MCF 10A (cell line): ENCODE data around the gene MYL3. TPM values are rescaled to one million over a fixed set of nuclear protein-coding genes. Genes with fewer than 3 reads are reported as not detected.
"Not testable (repeated sequence)": the region's sequence is repeated elsewhere in the genome, so short reads cannot be mapped to it uniquely, and the experiment has no call there.

Experiments
- BruUV-seq: library from RNA; stranded (reverse); fragments of 400-500 nt; replicated peaks from 2 replicates; lab custom pipeline; 2021; lab: Mats Ljungman, UMichigan
- CTCF ChIA-PET: fragments of 300-600 bp; sonication (Branson Sonifier 250); formaldehyde crosslinking; extraction: SDS; loops from one replicate; lab custom pipeline; 2021; ENCODE audit warnings: antibody characterized with exemption, inconsistent platforms; lab: Yijun Ruan, JAX
- POLR2A ChIA-PET: fragments of 300-600, 350-650 bp; sonication (Branson Sonifier 250); formaldehyde crosslinking; extraction: SDS; loops from one replicate; lab custom pipeline; 2020; ENCODE audit warnings: antibody characterized with exemption, inconsistent platforms; lab: Yijun Ruan, JAX
- DNase-seq: peaks from one replicate; pipeline ENCODE4 v3.0.0-alpha.2; 2018; ENCODE audit not compliant: unreplicated experiment
- H3K27ac Mint-ChIP-seq: one replicate; pipeline ENCODE4 v1.8.0; 2022; ENCODE audit warnings: mild to moderate bottlenecking, low read depth, mixed read lengths; ENCODE audit not compliant: unreplicated experiment
- H3K27me3 Mint-ChIP-seq: one replicate; pipeline ENCODE4 v1.8.0; 2022; ENCODE audit warnings: mixed read lengths; ENCODE audit not compliant: insufficient read depth, unreplicated experiment
- H3K36me3 Mint-ChIP-seq: one replicate; pipeline ENCODE4 v1.8.0; 2022; ENCODE audit warnings: mild to moderate bottlenecking, moderate library complexity, mixed read lengths; ENCODE audit not compliant: insufficient read depth, unreplicated experiment
- H3K4me1 Mint-ChIP-seq: one replicate; pipeline ENCODE4 v1.8.0; 2022; ENCODE audit warnings: mixed read lengths; ENCODE audit not compliant: insufficient read depth, unreplicated experiment
- H3K4me3 Mint-ChIP-seq: one replicate; pipeline ENCODE4 v1.8.0; 2022; ENCODE audit warnings: mild to moderate bottlenecking, moderate library complexity, mixed read lengths; ENCODE audit not compliant: unreplicated experiment
- H3K9me3 Mint-ChIP-seq: one replicate; pipeline ENCODE4 v1.8.0; 2022; ENCODE audit warnings: mixed read lengths; ENCODE audit not compliant: unreplicated experiment
- intact Hi-C: fragments of 100-400 bp; cut with micrococcal nuclease; formaldehyde crosslinking; loops from 2 replicates; pipeline ENCODE4 v1.14.1; 2022
- total RNA-seq: library from RNA; stranded (reverse); gene quantifications from 2 replicates; pipeline ENCODE4 v1.2.3, GENCODE V29; 2022
- TF ChIP-seq, protein P1 (sequence below): fragments of 200-600 bp; IDR thresholded peaks from one replicate; pipeline ENCODE4 v1.8.0; 2022; ENCODE audit warnings: antibody characterized with exemption, mild to moderate bottlenecking; ENCODE audit not compliant: unreplicated experiment

Gene MYL3
- total RNA-seq, 1 experiment from 2014 or later, result not detected

DNA sequence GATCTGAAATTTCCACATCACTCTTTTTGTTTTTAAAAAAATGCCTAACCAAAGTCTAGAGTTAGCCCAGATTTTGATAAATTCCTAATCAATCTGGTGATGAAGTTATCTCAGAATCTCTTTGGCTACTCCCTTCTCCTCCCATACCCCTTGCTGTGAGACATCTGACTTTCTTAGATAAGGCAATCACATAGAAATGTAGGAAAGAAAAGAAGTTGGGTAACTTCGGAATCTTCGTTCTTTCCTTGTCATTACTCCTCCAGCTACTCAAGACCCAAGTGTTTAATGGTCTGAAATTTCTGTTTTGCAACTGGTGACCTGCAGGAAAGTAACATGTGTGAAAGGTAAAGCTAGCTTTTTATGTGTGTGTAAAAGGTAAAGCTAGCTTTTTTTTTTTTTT is 37.8 kb downstream of the MYL3 start:
- CTCF ChIA-PET, result interaction anchor here (0.6 kb wide), 1 partner anchor 19 kb away, joined by 3 read pairs; no protein-coding TSS in a partner anchor

DNA sequence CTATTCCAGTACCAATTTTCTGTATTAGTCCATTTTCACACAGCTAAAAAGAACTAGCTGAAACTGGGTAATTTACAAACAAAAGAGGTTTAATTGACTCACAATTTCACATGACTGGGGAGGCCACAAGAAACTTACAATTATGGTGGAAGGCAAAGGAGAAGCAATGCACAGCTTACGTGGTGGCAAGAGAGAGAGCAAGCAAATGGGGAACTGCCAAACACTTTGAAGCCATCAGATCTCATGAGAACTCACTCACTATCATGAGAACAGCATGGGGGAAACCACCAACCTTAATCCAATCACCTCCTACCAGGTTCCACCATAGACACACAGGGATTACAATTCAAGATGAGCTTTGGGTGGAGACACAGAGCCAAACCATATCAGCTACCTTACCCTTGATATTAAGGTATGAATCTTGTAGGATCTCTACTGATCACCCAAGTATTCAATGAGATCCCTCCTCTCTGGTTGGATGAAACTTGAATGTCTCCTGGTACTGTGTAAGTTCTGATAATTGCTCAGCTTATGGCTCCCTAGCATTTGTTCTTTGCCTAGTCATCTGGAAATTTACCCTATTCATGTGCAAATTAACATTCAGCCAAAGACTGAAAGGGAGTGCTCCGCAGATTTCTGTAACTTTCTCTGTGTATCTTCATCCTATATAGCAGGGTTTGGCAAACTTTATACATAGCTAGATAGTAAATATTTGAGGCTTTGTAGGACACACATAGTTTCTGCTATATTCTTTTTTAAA is 38.9 kb downstream of the MYL3 start:
- Mint-ChIP-seq H3K4me1 (no peaks in the 10 kb centered on the region), H3K9me3 (peaks cover 27% of the 10 kb centered on the region), H3K4me3 (no peak overlapping the region), H3K36me3 (peaks cover 7% of the 10 kb centered on the region), H3K27ac (no peak overlapping the region), H3K27me3 (no peaks in the 10 kb centered on the region)
- TF ChIP-seq, protein P1, sequence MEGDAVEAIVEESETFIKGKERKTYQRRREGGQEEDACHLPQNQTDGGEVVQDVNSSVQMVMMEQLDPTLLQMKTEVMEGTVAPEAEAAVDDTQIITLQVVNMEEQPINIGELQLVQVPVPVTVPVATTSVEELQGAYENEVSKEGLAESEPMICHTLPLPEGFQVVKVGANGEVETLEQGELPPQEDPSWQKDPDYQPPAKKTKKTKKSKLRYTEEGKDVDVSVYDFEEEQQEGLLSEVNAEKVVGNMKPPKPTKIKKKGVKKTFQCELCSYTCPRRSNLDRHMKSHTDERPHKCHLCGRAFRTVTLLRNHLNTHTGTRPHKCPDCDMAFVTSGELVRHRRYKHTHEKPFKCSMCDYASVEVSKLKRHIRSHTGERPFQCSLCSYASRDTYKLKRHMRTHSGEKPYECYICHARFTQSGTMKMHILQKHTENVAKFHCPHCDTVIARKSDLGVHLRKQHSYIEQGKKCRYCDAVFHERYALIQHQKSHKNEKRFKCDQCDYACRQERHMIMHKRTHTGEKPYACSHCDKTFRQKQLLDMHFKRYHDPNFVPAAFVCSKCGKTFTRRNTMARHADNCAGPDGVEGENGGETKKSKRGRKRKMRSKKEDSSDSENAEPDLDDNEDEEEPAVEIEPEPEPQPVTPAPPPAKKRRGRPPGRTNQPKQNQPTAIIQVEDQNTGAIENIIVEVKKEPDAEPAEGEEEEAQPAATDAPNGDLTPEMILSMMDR, result no peak
- BruUV-seq, result no TSS peak
- no peak for DNase-seq
- intact Hi-C loops, result no loop called here
- CTCF ChIA-PET, result interaction anchor here (1.3 kb wide), 1 partner anchor 119 kb away, joined by 3 read pairs; no protein-coding TSS in a partner anchor
- POLR2A ChIA-PET, result interaction anchor here (0.8 kb wide), 1 partner anchor 70 kb away, joined by 3 read pairs; no protein-coding TSS in a partner anchor

More for the DNA sequence above, 37.8 kb downstream of the MYL3 start:
- POLR2A ChIA-PET, result interaction anchor here (0.6 kb wide), 1 partner anchor 15 kb away, joined by 4 read pairs; no protein-coding TSS in a partner anchor
- Mint-ChIP-seq H3K27ac (no peak overlapping the region), H3K4me3 (no peak overlapping the region), H3K4me1 (no peaks in the 10 kb centered on the region), H3K27me3 (no peaks in the 10 kb centered on the region), H3K9me3 (peaks cover 20% of the 10 kb centered on the region), H3K36me3 (peaks cover 7% of the 10 kb centered on the region)
- no peak for DNase-seq
- no TSS peak for BruUV-seq
- intact Hi-C loops, result no loop called here
- TF ChIP-seq, protein P1, result no peak

DNA sequence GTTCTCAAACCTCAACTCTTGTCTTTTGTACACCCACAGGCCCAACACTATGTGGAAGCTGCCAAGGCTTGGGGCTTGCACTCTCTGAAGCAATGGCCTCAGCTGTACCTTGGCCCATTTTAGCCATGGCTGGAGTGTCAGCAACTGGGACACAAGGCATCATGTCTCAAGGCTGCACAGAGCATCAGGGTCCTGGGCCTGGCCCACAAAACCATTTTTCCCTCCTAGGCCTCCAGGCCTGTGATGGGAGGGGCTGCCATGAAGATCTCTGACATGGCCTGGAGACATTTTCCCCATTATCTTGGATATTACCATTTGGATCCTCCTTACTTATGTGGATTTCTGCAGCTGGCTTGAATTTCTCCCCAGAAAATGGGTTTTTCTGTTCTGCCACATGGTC is 39.9 kb downstream of the MYL3 start:
- peaks cover 27% of the 10 kb centered on the region for H3K9me3 Mint-ChIP-seq
- H3K4me1 Mint-ChIP-seq, H3K27me3 Mint-ChIP-seq, H3K36me3 Mint-ChIP-seq, DNase-seq, BruUV-seq, POLR2A ChIA-PET, H3K27ac Mint-ChIP-seq, H3K4me3 Mint-ChIP-seq, intact Hi-C loops: not testable (repeated sequence)
- CTCF ChIA-PET, result interaction anchor here (1.3 kb wide), 1 partner anchor 118 kb away, joined by 3 read pairs; no protein-coding TSS in a partner anchor

DNA sequence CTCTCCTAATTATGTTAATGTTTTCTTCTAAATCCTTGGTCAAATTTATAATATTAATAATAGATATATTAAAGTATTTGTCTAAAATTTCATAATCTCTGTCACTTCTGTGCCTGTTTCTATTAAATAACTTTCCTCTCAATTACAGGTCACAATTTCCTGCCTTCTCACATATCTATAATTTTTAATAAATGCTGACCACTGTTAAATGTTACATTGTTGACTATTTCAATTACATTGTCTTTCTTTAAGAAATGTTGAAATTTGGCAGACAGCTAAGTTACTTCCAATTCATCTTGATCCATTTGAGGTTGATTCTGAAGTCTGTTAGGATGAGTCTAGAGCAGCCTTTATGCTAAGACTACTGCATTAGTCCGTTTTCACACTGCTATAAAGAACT is 41.7 kb downstream of the MYL3 start:
- intact Hi-C loops, result no loop called here
- H3K4me3 Mint-ChIP-seq, result no peak overlapping the region
- CTCF ChIA-PET, result interaction anchor here (0.6 kb wide), 2 partner anchors 325 to 1622 kb away, joined by 3 to 6 read pairs; no protein-coding TSS in a partner anchor
- DNase-seq, result no peak
- no TSS peak for BruUV-seq
- no peak overlapping the region for H3K27ac Mint-ChIP-seq
- peaks cover 27% of the 10 kb centered on the region for H3K9me3 Mint-ChIP-seq
- TF ChIP-seq, protein P1, result no peak
- peaks cover 7% of the 10 kb centered on the region for H3K36me3 Mint-ChIP-seq
- H3K27me3 Mint-ChIP-seq, result no peaks in the 10 kb centered on the region
- POLR2A ChIA-PET, result no interaction called here
- no peaks in the 10 kb centered on the region for H3K4me1 Mint-ChIP-seq
